SU-DHL-6 (cell line): ENCODE data around the gene C1orf21.

ENCODE experiments used
- H2AFZ ChIP-seq: fragments of 200-600 bp; sonication (generic); 2 replicates; pipeline ENCODE4 v1.6.1; 2014; ENCODE audit warnings: low read depth, mild to moderate bottlenecking, moderate library complexity, mixed read lengths, antibody characterized with exemption, low read length; ENCODE audit not compliant: severe bottlenecking
- H3F3A ChIP-seq: fragments of 200-600 bp; shearing (Covaris generic); 2 replicates; pipeline ENCODE4 v1.6.0; 2016; ENCODE audit warnings: antibody characterized with exemption, mild to moderate bottlenecking; ENCODE audit not compliant: insufficient read depth
- H3K27ac ChIP-seq: fragments of 200-600 bp; sonication (generic); 2 replicates; pipeline ENCODE4 v1.5.1; 2016; ENCODE audit warnings: low read depth, mild to moderate bottlenecking, low read length, moderate library complexity, mixed read lengths
- H3K27me3 ChIP-seq: fragments of 200-600 bp; sonication (generic), shearing (Covaris generic); 2 replicates; pipeline ENCODE4 v1.6.0; 2014; ENCODE audit warnings: mild to moderate bottlenecking, low read length
- H3K36me3 ChIP-seq: fragments of 200-600 bp; sonication (generic); 2 replicates; pipeline ENCODE4 v1.6.1; 2014; ENCODE audit warnings: mild to moderate bottlenecking, low read length, mixed read lengths
- H3K4me2 ChIP-seq: fragments of 300-600, 200-600 bp; shearing (Covaris generic), sonication (generic); 2 replicates; pipeline ENCODE4 v1.6.0; 2014; ENCODE audit warnings: low read length, low read depth, mild to moderate bottlenecking; ENCODE audit not compliant: poor library complexity, severe bottlenecking
- H3K4me3 ChIP-seq: fragments of 200-600 bp; sonication (generic); 2 replicates; pipeline ENCODE4 v1.5.1; 2014; ENCODE audit warnings: antibody characterized with exemption, low read length, mild to moderate bottlenecking, mixed read lengths; ENCODE audit not compliant: insufficient read depth, poor library complexity, severe bottlenecking
- H3K79me2 ChIP-seq: fragments of 200-600 bp; sonication (generic); 2 replicates; pipeline ENCODE4 v1.6.1; 2014; ENCODE audit warnings: mild to moderate bottlenecking, low read length, moderate library complexity; ENCODE audit not compliant: insufficient read depth
- H3K9ac ChIP-seq: fragments of 200-600 bp; sonication (generic); 2 replicates; pipeline ENCODE4 v1.7.0; 2014; ENCODE audit warnings: mild to moderate bottlenecking, low read length
- H3K9me2 ChIP-seq: fragments of 200-600 bp; sonication (generic); replicated peaks from 2 replicates; pipeline ENCODE4 v1.6.1; 2014; ENCODE audit warnings: low read length; ENCODE audit not compliant: insufficient read depth
- H3K9me3 ChIP-seq: fragments of 200-600 bp; sonication (generic); 2 replicates; pipeline ENCODE4 v1.6.1; 2014; ENCODE audit warnings: low read length, mixed read lengths; ENCODE audit not compliant: insufficient read depth
- H4K20me1 ChIP-seq: fragments of 200-600 bp; sonication (generic); 2 replicates; pipeline ENCODE4 v1.6.1; 2014; ENCODE audit warnings: low read depth, mild to moderate bottlenecking, antibody characterized with exemption, low read length, moderate library complexity, mixed read lengths
- EZH2phosphoT487 ChIP-seq: fragments of 200-600 bp; sonication (generic), shearing (Covaris generic); conservative IDR thresholded peaks from 2 replicates; pipeline ENCODE4 v1.6.1; 2018; ENCODE audit warnings: mild to moderate bottlenecking, antibody characterized with exemption, low read length, moderate library complexity, mixed read lengths
- TF ChIP-seq, protein P1 (sequence below): fragments of 200-600 bp; sonication (generic); IDR thresholded peaks from one replicate; pipeline ENCODE4 v1.5.1; 2017; ENCODE audit warnings: antibody characterized with exemption, mild to moderate bottlenecking, low read length, moderate library complexity; ENCODE audit not compliant: insufficient read depth, poor library complexity, severe bottlenecking

Gene C1orf21

DNA sequence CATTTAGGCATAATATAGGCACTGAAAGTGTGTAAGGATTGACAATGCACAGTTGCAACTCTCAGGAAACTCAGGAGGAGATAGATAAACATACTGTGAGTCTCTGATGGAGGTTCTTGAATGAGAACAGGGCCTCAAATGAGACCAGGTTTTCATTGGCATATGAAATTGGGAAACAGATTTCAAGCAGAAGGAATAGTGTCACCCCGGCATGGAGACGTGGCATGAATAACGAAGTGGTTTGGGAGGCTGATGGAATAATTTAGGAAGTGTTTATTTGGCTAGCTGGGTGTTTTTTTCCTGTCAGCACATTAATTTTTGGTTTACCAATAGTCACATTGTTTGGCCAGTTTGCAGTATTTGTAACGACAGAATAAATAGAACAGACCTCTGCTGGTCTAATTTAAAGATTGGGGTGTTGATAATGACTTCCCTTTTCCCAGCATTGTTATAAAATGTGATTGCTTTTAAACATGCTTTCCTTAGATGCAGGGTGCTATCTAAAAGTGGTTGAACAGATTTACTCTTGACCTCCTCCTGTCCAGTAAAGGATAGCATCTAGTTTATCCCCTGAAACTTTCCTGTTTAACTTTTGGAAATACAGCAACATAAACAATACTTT is 132.0 kb downstream of the C1orf21 start:
- no peaks in the 10 kb centered on the region for H3K36me3 ChIP-seq
- no peaks in the 10 kb centered on the region for H3K9me3 ChIP-seq
- no peak overlapping the region for H3K9ac ChIP-seq
- TF ChIP-seq EZH2phosphoT487, result no peak
- TF ChIP-seq, protein P1, sequence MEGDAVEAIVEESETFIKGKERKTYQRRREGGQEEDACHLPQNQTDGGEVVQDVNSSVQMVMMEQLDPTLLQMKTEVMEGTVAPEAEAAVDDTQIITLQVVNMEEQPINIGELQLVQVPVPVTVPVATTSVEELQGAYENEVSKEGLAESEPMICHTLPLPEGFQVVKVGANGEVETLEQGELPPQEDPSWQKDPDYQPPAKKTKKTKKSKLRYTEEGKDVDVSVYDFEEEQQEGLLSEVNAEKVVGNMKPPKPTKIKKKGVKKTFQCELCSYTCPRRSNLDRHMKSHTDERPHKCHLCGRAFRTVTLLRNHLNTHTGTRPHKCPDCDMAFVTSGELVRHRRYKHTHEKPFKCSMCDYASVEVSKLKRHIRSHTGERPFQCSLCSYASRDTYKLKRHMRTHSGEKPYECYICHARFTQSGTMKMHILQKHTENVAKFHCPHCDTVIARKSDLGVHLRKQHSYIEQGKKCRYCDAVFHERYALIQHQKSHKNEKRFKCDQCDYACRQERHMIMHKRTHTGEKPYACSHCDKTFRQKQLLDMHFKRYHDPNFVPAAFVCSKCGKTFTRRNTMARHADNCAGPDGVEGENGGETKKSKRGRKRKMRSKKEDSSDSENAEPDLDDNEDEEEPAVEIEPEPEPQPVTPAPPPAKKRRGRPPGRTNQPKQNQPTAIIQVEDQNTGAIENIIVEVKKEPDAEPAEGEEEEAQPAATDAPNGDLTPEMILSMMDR, result no peak
- no peak overlapping the region for H3K27ac ChIP-seq
- H3F3A ChIP-seq, result no peaks in the 10 kb centered on the region
- no peaks in the 10 kb centered on the region for H4K20me1 ChIP-seq
- H3K9me2 ChIP-seq, result no peaks in the 10 kb centered on the region
- no peaks in the 10 kb centered on the region for H3K79me2 ChIP-seq
- no peak overlapping the region for H2AFZ ChIP-seq
- H3K27me3 ChIP-seq, result no peaks in the 10 kb centered on the region; the same call in 1 of the 2 replicates
- no peak overlapping the region for H3K4me2 ChIP-seq
- H3K4me3 ChIP-seq, result no peak overlapping the region

DNA sequence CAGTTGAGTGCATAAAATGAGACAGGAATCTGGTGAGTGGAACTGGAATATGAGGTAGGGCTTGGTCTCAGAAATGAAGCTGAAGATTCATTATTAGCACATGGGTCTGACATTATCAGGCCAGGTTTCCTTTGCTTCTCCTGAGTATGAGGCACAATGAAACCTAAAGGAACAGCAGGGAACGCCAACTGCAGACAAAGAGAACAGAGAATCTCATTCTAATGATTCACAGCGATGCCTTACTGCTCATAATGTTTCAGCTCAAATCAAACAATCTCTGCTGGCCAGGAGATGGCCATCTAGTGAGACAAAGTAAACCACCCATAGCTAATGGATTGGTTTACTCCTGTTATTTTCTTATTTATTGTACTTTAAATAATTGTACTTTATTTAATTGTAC is 133.5 kb downstream of the C1orf21 start:
- Histone ChIP-seq H3K27ac (no peak overlapping the region), H3K4me2 (no peak overlapping the region), H3K9me2 (no peaks in the 10 kb centered on the region), H3K9ac (no peak overlapping the region), H2AFZ (no peak overlapping the region), H3K36me3 (no peaks in the 10 kb centered on the region), H3K9me3 (no peaks in the 10 kb centered on the region), H3F3A (no peaks in the 10 kb centered on the region), H3K4me3 (no peak overlapping the region), H3K27me3 (no peaks in the 10 kb centered on the region; the same call in 1 of the 2 replicates), H3K79me2 (no peaks in the 10 kb centered on the region), H4K20me1 (no peaks in the 10 kb centered on the region)
- TF ChIP-seq, protein P1, result no peak
- no peak for TF ChIP-seq EZH2phosphoT487

DNA sequence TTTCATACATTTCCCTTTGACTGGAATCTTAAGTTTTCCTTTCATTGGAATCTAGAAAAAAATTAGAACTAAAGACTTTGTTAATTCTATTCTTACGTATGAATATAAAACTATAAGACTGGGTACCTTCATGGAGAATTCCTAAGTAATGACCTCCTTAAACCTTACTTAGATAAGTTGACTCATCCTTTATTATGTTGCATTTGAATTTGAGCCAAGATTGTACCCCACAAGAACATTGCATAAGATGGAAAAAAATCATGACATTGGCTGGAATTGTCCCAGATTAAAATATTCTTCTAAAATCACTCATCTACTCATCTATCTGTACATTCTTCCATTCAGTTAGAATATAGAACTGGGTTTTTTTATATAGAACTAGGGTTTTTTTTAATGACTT is 137.4 kb downstream of the C1orf21 start:
- no peak overlapping the region for H3K4me3 ChIP-seq
- no peaks in the 10 kb centered on the region for H3K36me3 ChIP-seq
- no peak overlapping the region for H3K27ac ChIP-seq
- H3K27me3 ChIP-seq, result no peaks in the 10 kb centered on the region; the same call in 1 of the 2 replicates
- no peak overlapping the region for H3K4me2 ChIP-seq
- no peak overlapping the region for H3K9ac ChIP-seq
- no peaks in the 10 kb centered on the region for H3K79me2 ChIP-seq
- no peaks in the 10 kb centered on the region for H3K9me3 ChIP-seq
- no peaks in the 10 kb centered on the region for H3K9me2 ChIP-seq
- TF ChIP-seq, protein P1, result no peak
- TF ChIP-seq EZH2phosphoT487, result no peak
- no peak overlapping the region for H2AFZ ChIP-seq
- H4K20me1 ChIP-seq, result no peaks in the 10 kb centered on the region
- H3F3A ChIP-seq, result no peaks in the 10 kb centered on the region
